GM18873 (cell line): Measurements from ENCODE around the gene AMFR.

Experiments
- ATAC-seq: cut with Tn5 transposase; IDR thresholded peaks from one replicate; pipeline ENCODE4 v1.9.1; 2021; ENCODE audit warnings: mild to moderate bottlenecking, moderate library complexity, moderate number of reproducible peaks; ENCODE audit not compliant: unreplicated experiment, low FRiP score

Gene AMFR

DNA sequence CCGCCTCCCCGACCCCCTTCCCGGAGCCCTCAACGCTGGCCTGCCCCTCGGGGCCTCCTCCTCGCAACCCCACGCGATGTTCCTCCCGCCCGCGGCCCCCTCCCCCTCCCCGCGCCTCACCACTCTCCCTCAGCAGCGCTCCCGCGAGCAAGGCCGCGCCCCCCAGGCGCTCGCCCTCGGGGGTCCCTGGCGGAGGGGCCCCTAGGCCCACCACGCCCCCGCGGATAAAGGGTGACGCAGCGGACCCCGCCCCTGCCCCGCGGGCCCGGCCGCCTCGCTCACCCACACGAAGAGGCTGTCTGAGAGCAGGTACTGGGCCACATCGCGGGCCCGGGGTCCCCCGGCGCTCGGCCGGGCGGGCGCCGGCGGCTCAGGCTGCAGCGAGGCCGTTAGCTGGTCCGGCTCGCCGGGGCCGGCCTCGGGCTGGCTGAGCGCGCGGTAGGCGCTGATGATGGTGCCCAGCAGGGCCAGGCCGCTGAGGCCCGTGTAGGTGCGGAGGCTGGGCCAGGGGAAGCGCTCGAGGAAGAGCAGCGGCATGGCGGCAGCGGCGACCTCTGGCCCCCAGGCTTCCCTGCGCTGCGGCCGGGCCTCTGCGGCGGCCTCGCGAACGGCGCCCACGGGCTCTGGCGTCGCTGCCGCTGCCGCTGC, 430 bp downstream of the AMFR start:
- peak; percentile 12 for ATAC-seq

DNA sequence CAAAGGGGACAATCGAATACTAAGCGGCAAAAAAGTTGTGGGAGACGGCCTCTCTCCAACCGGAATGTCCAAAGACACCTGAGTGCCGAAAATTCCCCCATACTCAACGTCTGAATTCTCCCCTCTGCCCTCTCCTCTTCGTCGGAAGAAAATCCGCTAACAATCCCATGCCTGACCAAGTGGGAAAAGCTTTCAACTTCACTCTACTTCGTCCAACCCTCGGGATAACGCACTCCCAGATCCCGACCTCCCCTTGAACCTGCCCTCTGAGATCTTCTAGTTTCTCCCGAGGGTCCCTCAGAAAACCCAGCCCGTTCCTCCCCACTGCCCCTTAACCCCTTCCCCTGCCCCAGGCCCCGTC, 961 bp downstream of the AMFR start:
- no peak for ATAC-seq

DNA sequence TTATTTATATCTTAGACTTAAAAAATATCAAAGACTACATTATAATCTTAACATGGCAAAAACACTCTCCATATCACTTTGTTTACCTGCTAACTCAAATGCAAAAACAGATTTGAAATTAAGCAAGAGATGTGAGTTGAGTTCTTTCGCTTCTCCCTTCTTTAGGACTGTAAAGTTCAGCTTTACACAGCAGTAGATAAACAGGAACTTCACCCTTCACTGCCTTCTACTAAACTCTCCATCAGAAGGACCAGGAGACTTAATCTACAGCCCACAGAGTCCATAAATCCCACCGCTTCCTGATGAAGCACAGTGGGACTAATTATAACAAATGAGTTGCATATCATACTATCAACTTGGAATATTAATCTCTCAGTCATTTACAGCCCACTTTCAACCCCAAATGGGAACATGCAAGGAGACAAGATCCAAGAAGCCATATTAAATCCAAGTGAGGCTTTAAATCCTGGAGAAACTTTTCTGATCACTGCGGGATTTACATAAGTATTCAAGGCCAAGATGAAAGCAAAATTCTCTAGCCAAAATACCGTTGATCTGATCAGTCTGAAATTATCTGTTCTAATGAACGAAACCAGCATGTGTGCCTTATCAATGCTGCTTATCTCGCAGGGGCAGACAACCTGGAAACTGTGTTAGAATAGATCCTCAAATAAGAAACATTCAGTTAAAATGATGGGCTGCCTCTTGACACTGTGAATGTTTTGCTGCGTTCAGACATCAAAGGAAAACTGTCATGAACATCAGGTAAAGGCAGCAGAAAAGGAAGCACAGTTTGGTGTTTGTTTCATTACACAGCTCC, 1.6 kb downstream of the AMFR start:
- no peak for ATAC-seq

DNA sequence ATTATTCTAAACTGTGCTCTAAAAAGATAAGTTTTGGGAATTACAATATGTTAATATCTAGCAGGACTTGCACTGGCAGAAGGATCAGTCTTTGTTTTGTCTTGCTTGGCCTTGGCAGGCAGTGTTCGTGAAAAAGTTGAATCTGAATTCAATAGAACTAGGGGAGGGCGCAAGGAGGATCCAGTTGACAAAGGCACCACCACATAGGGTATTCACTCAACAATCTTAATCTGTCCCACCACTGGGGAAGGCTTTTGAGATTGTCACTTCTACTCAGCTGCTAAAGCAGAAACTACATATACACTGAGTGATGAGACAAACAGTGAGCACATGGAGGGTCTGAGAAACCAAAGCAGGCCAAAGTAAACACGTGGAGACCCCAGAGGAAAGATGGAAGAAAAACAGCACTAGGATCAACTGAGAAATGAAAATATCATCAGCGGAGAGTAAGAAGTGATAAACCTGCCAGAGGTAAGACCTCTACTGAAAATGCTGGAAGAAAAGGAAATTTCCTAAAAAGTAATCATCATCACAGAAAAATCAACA, 2.4 kb downstream of the AMFR start:
- no peak for ATAC-seq

DNA sequence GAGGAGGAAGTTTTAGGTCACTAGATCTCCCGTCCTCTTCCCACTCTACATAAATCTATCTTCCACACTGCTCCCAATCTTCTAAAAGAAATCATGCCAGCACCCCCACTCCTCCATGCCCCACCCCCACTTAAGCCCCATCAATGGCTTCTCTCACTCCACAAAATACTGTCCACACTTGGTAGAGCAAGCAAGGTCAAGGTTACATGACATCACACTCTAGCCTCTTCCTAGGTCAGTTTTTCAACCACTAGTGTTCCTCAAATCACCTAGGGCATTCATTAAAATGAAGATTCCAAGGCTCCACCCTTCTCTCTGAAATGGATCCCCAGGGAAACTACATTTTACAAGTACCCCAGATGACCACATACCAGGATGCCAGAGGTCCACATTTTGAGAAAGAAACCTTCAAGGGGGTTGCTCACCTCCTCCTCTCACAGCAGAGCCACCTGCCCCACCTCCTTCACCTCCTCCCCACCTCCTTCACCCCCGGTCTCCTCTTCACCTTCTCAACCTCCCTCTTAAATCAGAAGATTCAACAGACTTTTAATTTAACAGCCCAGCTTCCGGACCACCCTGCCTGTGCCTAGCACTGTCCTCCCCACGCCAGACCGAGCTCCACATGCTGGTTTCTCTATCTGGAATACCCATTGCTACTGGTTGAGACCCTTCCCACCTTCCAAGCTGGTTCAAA, 3.2 kb downstream of the AMFR start:
- no peak for ATAC-seq

DNA sequence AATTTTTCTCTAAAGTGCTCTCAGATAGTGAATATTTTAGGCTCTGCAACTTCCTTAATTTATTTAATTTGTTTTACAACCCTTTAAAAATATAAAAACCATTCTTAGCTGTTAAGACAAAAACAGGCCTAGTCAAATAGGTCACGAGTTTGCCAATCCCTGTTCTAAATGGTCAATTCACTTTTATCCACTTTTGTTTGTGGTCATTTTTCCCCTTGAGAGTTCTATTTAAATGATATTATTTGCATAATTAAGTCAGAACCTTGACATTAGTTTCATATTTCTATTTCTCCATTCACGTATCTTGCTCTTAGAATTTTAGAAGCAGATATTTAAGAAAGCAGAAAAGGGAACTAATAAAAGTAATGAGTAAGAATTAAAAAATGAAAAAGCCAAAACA, 4.0 kb downstream of the AMFR start:
- ATAC-seq, result no peak

DNA sequence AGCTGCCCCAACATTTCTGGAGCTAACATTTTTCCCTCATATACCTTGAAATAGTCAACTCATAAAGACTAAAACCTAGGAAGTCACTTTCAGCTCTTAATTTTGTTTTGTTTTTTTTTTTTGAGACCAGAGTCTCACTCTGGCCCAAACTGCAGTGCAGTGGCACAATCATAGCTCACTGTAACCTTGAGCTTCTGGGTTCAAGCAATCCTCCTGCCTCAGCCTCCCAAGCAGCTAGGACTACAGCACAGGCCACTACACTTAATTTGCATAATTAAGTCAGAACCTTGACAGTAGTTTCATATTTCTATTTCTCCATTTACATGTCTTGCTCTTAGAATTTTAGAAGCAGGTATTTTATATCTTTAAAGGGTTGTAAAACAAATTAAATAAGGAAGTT, 4.7 kb downstream of the AMFR start:
- ATAC-seq, result no peak

DNA sequence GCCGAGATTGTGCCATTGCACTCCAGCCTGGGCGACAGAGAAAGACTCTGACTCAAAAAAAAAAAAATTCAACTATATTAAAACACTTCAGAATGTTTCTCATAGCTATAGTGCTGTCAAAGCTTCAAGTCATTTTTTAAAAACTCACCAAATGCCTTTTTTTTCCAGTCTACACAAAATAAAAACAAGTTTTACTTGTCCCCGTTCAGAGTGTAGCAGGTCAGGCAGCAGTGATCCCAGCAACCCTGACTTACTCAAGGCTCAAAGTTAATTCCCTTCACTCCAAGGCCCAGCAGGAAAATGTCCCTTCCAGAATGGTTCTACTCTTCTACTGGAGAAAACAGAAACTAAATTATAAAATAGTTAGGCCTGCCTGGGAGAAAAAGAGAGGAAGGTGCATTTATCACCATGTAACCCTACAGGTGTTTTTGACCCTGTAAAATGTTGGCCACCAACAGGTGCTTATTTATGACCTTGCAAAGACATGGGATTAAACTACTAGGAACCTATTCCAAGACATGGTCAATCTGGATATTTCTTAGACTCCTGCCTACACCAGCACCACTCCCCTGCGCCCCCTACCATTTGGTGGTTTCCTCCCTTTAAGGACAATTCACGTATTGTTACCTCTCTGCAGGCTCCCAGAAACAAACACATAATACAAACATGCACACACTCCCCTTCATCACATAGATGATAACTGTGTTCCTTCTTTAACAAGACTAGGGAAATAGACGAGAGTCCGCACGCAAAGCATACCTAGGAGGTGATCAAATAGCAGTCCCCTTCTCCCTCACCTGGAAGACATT, 5.4 kb downstream of the AMFR start:
- no peak for ATAC-seq

DNA sequence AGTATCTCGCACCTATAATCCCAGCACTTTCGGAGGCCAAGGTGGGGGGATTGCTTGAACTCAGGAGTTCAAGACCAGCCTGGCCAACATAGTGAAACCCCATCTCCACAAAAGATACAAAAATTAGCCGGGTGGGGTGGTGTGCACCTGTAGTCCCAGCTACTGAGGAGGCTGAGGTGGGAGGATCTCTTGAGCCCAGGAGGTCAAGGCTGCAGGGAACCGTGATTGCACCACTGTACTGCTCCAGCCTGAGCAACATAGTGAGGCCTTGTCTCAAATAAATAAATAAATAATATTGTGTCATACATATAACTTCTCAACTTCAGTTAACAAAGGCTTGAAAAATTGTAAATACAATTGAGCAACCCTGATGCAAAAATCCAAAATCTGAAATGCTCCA, 8.2 kb downstream of the AMFR start:
- no peak for ATAC-seq

DNA sequence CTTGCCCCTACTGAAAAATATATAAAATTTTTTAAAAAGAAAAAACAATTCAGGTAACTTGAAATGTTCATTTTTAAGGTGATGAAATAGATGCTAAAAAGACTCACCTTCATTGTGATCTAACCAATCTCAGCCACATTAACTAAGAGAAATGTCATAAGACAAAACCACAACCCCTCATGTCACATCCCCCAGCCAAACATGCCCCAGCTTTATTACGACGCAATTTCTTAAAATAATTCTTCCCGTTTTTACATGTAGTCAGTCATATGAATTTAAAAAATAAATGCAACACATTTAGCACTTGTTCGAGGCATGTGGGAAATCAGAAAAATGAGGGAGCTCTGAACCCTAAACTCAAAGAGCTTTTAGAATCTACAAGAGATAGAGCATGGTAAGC, 9.5 kb downstream of the AMFR start:
- no peak for ATAC-seq

DNA sequence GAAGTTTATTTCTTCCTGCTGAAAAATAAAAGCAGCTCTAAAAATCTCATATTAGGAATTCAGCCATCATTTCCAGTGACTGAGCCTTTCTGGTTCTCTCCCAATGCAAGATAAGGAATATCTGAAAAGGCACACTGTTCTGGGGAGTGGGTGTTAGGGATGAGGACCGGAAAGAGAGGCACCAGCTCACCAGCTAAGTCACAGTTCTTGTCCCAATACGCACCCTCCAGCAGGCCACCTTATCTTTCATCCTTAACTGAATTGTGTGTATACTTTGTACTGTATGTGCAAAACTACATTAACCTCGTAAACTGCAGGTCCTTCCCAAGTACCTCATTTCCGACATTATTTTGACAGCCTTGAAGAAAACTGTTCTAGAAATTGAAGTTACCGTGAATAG, 11.0 kb downstream of the AMFR start:
- ATAC-seq, result no peak

DNA sequence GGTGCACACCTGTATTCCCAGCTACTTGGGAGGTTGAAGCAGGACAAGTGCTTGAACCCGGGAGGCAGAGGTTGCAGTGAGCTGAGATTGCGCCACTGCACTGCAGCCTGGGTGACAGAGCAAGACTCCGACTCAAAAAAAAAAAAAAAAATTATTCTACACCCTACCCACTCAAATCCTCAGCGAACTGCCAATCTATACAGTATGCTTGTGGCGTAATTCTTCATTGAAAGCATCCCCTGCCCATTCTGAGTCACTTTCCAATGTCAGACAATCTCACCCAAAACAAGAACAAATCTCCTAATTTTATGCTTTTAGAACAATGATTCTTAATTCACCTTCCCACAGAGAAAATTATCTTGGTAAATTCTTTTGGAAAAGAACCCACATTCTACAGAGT, 12.0 kb downstream of the AMFR start:
- no peak for ATAC-seq

DNA sequence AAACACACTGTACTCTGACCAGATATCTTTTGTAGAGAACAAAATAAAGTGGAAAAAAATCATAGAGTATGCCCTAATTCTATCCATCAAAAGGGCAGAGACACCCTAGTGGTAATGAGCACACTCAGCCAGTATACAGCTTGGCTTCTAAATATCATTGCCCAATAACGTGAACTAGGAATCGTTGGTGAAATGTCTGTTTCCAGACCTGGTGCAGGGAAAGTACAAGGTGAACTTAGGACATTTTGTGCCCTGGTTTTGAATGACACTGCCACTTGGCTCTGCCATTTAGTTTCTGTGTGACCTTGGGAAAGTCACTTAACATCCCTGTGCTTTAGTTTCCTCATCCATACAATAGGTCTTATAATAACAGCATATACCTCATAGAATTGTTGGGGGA, 13.7 kb downstream of the AMFR start:
- ATAC-seq, result no peak

DNA sequence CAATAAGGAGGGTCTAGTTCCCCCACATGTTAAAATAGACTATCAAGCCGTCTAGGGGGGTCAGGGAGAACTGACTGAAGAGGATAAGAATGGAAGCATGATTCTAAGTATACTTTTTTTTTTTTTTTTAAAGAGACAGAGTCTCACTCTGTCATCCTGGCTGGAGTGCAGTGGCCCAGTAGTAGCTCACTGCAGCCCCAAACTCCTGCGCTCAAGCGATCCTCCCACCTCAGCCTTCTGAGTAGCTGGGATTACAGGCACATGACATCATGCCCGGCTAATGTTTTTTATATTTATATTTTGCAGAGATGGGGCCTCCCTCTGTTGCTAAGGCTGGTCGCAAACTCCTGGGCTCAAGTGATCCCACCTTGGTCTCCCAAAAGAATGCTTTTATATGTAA, 14.2 kb downstream of the AMFR start:
- ATAC-seq, result no peak

DNA sequence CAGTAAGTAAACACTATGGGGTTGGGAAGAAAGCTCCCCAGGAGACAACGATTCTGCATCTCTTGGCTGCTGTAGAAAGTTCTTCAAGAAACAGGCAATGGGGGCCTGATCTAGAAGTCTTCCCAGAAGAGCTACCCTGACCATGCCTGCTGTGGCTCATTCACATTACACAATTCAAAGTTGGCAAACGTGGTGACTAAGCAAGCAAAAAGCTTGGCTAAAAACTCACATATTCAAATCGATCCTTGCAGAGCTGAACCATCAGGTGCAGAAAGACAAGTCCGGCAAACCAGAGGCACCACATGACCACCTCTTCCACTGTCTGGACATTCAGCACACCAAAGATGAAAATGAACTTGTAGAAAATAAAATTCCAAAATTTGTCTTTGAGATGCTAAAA, 16.1 kb downstream of the AMFR start:
- ATAC-seq, result no peak

DNA sequence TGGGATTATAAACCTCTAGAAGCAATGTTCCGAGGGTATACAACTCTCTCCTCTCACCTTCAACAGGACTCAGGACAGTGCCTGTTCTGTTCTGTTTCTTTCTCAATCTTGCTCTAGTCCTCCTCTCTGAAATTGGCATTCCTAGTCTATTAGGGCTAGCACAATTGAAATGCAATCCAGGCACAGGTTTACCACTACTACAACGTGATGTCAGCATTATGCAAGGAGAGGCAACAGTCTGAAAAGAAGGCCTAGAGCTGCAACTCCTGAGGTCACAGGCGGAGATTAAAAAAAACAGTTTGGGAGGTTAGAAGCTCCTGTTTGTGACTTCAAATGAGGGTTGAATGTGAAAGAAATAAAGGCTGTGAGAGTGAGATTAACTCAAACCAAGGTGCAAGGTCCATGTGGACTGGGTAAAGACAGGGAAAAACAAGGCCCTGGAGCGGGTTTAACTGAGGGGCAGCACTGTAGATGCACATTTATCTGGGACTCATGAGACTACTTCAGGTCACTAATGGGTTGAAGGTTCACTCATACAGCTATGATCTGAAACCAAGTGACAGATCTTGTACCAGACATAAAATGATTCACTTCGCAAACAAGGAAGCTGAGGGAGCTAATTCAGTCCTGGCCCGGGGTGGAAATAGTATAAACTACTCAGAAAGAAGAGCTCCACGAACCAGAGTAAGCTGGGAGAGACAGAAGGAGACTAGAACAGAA, 16.8 kb downstream of the AMFR start:
- no peak for ATAC-seq

DNA sequence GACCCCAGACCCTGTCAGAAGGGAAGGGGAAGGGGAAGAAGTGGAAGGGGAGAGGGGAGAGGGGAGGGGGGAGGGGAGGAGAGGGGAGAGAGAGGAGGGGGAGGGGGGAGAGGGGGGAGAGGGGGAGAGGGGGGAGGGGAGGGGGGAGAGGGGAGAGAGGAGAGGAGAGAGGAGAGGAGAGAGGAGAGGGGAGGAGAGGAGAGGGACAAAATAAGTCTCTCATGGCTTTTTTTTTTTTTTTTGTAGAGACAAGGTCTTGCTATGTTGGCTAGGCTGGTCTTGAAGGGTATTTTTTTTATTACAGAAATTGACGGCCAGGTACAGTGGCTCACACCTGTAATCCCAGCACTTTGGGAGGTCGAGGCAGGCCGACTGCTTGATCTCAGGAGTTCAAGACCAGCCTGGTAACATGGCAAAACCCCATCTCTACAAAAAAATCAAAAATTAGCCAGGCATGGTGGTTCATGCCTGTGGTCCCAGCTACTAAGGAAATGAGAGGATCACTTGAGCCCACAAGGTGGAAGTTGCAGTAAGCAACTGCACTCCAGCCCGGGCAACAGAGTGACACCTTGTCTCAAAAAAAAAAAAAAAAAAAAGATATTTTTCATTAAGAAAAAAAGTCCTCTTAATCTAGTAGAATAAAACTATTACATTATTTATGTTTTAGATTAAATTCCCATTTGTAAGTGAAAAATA, 19.2 kb downstream of the AMFR start:
- no peak for ATAC-seq

DNA sequence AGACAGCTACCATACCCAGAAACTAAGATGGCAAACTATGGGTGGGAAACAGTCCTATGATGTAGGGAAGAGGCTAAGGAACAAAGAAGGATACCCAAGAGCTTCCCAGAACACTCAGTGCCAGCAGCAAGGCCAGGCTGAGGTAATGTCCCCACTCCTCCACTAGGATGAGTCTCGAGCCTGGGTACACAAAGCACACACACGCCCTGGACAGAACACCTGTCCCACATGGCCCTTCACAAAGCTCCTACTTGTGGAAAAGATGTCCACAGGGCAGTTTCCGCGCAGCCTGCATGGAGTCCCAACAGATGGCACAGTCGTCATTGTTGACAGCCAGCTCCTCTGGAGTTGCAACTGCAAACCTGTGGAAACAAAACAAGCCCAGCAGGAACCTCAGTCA, 23.9 kb downstream of the AMFR start:
- no peak for ATAC-seq

DNA sequence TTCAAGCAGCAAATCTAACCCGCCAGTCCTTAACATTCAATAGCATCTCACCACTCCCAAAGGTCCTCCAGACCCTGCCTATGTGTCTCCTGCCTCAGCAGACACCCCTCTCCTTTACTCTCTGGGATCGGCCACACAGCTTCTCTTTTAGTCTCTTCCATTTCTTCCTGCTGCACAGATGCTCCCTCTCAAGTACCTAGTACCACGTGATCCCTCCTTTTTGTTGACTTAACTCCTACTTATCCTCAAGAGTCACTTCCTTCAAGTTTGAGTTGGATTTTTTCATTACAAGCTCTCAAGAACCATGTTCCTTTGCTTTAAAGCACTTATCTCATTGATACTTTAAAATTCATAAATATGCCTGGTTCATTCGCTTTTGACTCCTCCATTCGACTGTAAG, 24.9 kb downstream of the AMFR start:
- ATAC-seq, result no peak
